ENCODE data around the gene SDHA. TPM values are rescaled to one million over a fixed set of nuclear protein-coding genes. Genes with fewer than 3 reads are reported as not detected.
A peak's percentile ranks its signal among the peaks of the same experiment; 100 is the strongest.

The SDHA gene
- total RNA-seq, 3 donors from 2014 or later, result 73.1 to 120 (median 104) TPM

DNA sequence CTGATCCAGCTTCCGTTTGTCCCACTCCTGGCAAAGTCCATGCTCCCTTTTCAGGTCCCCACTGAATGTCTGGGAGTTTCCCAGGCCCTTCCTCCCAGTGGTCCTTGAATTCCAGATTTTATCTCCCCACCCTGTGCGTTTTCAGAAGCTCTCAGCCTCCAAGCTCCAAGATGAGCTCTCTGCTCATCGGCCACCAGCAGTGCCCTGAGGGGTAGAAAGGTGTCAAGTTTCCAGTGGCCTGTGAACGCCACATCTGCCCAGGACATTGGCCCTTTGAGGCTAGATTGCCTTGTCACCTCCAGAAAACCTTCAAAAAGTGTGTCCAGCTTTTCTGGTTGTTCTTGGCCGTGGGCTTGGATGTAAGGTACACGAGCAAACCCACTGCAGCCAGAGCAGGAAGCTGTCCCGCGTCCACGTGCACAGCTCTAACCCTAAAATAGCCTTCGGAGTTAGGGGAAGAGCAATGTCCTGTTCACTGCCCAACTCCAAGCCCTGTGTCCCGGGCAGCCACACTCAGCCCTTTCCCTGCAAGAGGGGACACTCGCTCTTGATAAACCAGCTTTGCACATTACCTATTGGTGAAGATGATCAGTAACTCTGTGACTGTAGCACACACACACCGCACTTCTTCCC lies 37.7 kb upstream of the SDHA start:
- no peaks in the 10 kb centered on the region for H3K36me3 Mint-ChIP-seq (ENCODE audit: insufficient read depth)
- ATAC-seq (no peak), DNase-seq (no peak)
- no peaks in the 10 kb centered on the region for H3K4me1 Mint-ChIP-seq (ENCODE audit: low read depth)
- no peaks in the 10 kb centered on the region for H3K9me3 Mint-ChIP-seq
- H3K4me3 Mint-ChIP-seq, result no peak overlapping the region
- peaks cover 7% of the 10 kb centered on the region for H3K27me3 Mint-ChIP-seq (ENCODE audit: low read depth)

DNA sequence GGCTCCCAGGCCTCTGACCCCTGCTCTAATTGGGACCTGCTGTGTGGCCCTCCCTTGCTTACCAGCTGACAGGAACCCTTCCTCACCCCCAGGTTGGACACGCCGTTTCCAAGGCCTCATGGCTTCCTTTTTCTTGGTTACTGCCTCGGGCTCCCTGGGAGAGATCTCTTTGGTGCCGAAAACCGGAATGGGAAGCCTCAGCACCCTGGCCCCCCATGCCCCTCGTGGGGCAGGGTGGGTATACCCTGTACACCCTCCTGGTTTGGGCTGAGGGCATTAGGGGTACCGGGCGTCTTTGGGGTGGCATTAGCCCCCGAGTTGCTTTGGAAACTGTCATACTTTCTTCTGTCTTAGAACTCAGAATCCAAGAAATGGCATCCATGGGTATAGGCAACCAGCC lies 37.0 kb upstream of the SDHA start:
- DNase-seq, result no peak
- Mint-ChIP-seq H3K27me3 (ENCODE audit: low read depth) (peaks cover 7% of the 10 kb centered on the region), H3K4me1 (ENCODE audit: low read depth) (no peaks in the 10 kb centered on the region), H3K4me3 (no peak overlapping the region), H3K9me3 (no peaks in the 10 kb centered on the region), H3K36me3 (ENCODE audit: insufficient read depth) (no peaks in the 10 kb centered on the region)
- no peak for ATAC-seq

DNA sequence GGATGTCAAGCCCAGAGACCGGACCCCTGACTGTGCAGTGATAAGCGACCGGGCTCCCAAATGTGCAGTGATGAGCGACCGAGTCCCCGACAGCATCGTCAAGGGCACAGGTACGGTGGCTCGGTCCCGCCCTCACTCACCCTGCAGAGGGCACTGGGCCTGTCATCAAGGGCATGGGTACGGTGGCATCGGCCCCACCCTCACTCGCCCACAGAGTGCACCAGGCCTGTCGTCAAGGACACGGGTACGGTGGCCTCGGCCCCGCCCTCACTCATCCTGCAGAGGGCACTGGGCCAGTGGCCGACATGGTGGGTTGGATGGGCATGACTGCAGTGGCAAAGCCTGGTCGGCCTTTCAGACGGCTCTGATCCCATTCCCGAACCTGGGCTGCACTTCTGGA lies 36.6 kb upstream of the SDHA start:
- DNase-seq (no peak), ATAC-seq (no peak)
- H3K27me3 Mint-ChIP-seq (ENCODE audit: low read depth), result peaks cover 7% of the 10 kb centered on the region
- no peaks in the 10 kb centered on the region for H3K36me3 Mint-ChIP-seq (ENCODE audit: insufficient read depth)
- H3K4me1 Mint-ChIP-seq (ENCODE audit: low read depth), result no peaks in the 10 kb centered on the region
- no peak overlapping the region for H3K4me3 Mint-ChIP-seq
- no peaks in the 10 kb centered on the region for H3K9me3 Mint-ChIP-seq

DNA sequence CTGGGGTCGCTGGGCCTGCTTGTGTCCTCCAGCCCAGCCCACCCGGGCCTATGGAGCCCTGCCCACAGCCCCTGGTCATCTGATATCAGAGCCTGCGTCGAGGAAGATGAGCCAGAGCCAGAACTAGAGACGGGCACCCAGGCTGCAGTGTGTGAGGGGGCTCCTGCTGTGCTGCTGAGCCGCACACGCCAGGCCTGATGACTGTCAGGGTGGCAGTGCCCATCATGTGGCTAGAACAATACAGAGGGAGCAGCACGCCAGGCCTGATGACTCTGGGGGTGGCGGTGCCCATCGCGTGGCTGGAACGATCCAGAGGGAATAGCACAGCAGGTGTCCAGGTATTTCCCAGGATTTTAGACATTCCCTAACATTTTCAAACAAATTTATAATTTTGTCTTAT lies 36.0 kb upstream of the SDHA start:
- Mint-ChIP-seq H3K36me3 (ENCODE audit: insufficient read depth) (no peaks in the 10 kb centered on the region), H3K27me3 (ENCODE audit: low read depth) (peaks cover 7% of the 10 kb centered on the region), H3K9me3 (no peaks in the 10 kb centered on the region), H3K4me3 (no peak overlapping the region), H3K4me1 (ENCODE audit: low read depth) (no peaks in the 10 kb centered on the region)
- ATAC-seq (no peak), DNase-seq (no peak)

DNA sequence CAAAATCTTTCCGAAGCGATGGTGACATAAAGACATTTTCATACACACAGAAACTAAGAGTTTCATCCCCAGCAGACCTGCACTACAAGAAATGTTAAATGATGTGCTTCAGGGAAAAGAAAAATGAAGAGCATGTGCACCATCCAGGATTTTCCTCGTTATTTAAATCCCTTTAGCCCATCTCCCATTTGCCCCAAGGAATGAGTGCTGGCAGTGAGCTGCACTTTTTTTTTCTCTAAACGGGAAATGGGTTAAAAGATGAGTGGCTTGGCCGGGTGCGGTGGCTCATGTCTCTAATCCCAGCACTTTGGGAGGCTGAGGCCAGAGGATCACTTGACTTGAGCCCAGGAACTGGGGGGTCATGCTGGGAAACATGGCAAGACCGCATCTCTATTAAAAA lies 33.6 kb upstream of the SDHA start:
- Mint-ChIP-seq H3K27me3 (ENCODE audit: low read depth) (peaks cover 10% of the 10 kb centered on the region), H3K4me3 (no peak overlapping the region), H3K36me3 (ENCODE audit: insufficient read depth) (no peaks in the 10 kb centered on the region), H3K4me1 (ENCODE audit: low read depth) (peaks cover 4% of the 10 kb centered on the region), H3K9me3 (no peaks in the 10 kb centered on the region)
- ATAC-seq, result no peak
- DNase-seq, result no peak

DNA sequence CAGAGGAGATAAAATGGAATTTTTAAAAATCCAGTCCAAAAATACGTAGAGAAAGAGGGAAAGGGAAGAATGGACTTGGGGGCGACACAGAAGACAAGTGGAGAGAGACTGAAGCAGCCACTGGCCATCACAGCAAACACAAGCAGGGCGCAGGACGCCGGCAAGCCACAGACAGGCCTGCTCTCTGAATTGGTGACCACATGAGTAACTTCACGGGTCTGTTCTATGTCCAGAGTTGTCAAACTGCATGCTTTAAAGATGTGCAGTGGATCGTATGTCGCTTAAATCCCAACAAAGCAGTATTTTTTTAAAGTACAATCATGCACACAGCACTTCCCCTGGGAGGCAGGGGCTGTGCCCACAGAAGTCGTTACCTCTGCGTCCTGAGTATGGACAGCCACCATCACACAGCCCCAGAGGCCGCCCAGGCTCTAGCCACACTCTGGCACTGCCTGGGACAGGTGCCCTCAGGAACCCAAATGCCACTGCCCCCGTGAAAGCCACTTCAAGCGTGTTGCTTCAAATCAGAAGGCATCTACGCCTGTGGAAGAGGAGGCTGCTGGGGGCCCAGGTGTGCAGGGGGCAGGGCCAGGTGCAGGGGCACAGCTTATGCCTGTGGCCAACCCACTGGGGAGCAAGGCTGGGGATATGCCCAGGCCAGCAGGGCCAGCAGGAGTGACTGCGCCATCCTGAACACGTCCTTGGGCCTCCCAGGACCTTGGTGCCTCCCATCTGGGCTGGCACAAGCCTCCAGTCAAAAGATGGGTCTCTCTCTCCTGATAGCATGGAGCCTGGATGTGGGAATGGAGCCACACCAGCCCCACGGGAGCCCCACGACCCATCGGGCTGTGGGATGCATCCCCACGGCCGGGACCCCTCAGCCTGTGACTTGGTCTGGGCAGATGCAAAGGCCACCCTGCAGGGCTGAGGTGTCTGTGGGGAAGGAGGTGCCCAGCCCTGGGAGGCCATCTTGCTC lies 32.7 kb upstream of the SDHA start:
- Mint-ChIP-seq H3K36me3 (ENCODE audit: insufficient read depth) (no peaks in the 10 kb centered on the region), H3K9me3 (no peaks in the 10 kb centered on the region), H3K4me1 (ENCODE audit: low read depth) (peaks cover 4% of the 10 kb centered on the region), H3K4me3 (no peak overlapping the region), H3K27me3 (ENCODE audit: low read depth) (peaks cover 13% of the 10 kb centered on the region)
- no peak for DNase-seq
- no peak for ATAC-seq

DNA sequence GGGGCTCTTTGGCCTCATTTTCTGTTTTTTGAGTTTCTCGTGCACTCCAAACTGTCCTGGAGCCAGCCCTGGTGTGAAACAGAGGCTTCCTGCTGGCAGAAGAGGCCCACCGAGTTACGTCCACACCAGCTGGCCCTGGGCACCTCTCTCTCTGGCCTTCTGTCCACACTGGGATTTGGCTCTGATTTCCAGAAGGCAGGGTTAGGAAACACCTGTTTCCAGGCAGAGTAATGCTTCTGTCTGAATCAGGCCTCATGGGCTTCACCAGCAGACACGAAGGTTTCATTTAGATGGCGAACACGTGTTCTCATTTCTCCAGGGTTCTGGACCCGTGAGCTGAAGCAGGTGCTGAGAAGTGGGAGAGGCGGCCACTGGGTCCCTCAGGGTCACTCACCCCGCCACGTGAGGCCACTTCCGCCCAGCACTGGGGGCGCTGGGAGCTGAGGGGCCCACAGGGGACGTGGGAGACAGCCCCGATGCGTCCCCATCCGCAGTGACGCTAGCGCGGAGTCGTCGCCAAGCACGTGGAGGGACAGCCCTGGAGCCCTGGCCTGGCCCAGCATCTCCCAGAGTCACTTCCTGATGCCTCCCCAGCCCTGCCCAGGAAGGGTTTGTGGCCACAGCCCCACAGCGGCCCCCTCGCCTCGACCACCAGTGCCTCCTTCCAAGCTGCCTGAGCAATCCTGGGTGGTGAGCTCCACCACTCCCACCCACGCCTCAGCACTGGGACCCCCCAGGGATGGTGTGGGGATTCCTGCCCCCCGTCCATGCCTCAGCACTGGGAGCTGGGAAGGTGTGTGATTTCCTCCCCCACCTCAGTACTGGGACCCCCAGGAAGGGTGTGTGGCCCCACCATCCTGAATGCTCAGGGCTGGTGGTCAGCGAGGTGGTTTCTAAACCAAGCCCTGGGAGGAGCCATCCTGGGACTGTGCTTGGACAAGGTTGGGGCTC lies 31.8 kb upstream of the SDHA start:
- Mint-ChIP-seq H3K36me3 (ENCODE audit: insufficient read depth) (no peaks in the 10 kb centered on the region), H3K27me3 (ENCODE audit: low read depth) (peaks cover 12% of the 10 kb centered on the region), H3K4me3 (no peak overlapping the region), H3K9me3 (no peaks in the 10 kb centered on the region), H3K4me1 (ENCODE audit: low read depth) (peaks cover 4% of the 10 kb centered on the region)
- DNase-seq (no peak), ATAC-seq (no peak)

DNA sequence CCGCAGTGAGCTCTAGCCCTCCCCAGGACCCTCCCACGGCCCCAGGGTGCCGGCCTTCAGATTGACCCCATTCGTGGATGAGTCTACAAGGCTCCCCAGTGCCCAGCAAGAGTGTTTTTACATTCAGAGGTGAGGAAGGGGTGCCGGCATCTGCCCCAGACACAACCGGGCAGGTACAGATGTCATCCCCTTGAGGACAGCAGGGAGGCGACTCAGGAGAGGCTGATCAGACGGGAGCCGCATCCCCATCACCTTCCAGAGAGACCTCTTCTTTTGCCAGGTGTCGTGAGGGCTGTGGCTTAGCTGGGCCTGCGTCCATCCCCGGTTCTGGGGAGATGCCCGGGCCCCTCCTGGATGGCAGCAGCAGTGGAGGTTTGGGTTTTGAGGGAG lies 31.1 kb upstream of the SDHA start:
- ATAC-seq (no peak), DNase-seq (no peak)
- no peaks in the 10 kb centered on the region for H3K36me3 Mint-ChIP-seq (ENCODE audit: insufficient read depth)
- no peaks in the 10 kb centered on the region for H3K9me3 Mint-ChIP-seq
- H3K4me1 Mint-ChIP-seq (ENCODE audit: low read depth), result peaks cover 4% of the 10 kb centered on the region
- H3K4me3 Mint-ChIP-seq, result no peak overlapping the region
- H3K27me3 Mint-ChIP-seq (ENCODE audit: low read depth), result peaks cover 12% of the 10 kb centered on the region

DNA sequence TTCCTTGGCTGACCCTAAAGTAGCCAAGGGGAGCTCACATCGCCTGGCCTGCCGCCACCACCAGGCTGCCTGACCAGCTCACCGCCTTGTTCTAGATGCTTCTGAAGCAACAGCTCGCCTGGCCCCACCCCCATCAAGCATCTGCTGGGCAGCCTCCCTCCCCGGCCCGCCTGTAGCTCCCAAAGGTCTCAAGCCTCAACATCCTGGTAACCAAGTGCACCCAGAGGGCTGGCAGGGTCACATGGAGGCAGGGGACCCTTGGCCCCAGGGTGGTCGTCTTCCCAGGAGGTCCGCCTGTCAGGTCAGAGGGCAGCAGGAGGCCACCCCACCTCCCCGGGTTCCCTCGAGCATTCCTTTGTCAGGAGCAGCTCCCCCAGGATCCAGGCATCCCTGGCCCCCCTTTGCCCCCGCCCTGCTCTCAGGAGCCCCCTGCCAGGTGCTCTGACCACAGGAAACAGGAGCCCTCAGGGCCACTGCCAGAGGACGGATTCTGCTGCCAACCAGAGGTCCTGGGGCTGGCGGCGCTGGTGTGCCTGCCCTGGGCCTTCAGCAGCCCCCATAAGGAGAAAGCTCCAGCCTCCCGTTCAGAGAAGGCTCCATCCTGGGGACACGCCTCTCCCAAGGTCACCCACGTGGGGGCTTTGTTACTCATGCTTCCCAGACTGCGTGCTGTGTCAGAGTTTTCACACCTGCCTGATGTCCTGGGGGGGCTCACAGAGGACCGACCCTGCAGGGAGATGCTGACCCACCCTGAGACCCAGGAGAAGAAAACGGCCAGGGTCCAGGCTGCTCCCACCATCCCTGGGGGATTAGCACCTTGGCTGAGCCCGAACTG lies 30.3 kb upstream of the SDHA start:
- Mint-ChIP-seq H3K36me3 (ENCODE audit: insufficient read depth) (no peaks in the 10 kb centered on the region), H3K27me3 (ENCODE audit: low read depth) (peaks cover 17% of the 10 kb centered on the region), H3K4me3 (no peak overlapping the region), H3K4me1 (ENCODE audit: low read depth) (peaks cover 4% of the 10 kb centered on the region), H3K9me3 (no peaks in the 10 kb centered on the region)
- DNase-seq (no peak), ATAC-seq (no peak)

DNA sequence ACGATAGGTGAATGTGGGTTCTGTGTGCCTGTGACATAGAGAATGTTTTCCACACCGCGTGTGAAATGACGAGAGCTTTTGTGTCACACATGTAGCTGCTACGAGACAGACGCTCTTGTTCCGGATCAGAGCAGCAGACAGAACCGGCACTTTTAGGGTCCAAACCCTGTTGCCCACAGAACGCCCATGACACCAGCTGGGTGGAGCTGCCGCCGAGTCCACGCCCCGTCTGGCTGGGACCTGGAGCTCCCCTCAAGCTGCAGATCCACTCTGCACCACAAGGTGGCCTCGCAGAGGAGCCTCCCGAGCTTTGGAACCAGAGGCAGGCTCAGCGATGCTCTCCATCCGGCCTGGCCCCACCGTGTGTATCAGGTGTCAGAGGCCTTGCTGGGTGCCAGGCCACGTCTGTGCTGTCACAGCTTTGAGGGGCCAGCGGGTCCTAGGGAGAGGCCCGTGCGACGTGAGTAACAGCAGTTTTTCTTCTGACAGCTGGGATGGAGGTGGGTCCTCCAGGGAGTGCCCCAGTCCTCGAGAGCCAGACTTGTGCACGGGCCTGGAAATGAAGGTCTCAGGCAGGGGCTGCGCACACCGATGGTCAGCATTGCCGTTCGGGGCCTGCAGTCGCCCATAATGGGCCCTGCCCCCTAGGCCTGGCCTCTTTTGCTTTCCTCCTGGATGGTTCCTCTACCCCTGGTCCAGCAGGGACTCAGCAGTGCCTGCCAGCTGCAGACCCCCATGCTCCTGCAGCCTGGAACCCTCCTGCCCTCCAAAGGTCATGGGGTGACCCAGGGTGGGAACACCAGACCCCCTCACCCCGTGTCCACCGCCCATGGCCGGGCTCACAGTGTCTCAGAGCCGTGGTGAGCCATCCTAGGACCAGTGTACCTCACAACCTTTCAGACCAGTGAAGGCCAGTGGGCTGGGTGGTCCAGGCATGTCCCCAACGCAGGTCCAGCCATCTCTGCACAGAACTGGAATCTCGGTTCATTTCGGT lies 29.3 kb upstream of the SDHA start:
- Mint-ChIP-seq H3K4me1 (ENCODE audit: low read depth) (peaks cover 4% of the 10 kb centered on the region), H3K4me3 (peak overlapping the region; percentile 52), H3K9me3 (no peaks in the 10 kb centered on the region), H3K27me3 (ENCODE audit: low read depth) (peaks cover 17% of the 10 kb centered on the region), H3K36me3 (ENCODE audit: insufficient read depth) (no peaks in the 10 kb centered on the region)
- ATAC-seq (peak; percentile 90 to 93), DNase-seq (peak; percentile 82)

DNA sequence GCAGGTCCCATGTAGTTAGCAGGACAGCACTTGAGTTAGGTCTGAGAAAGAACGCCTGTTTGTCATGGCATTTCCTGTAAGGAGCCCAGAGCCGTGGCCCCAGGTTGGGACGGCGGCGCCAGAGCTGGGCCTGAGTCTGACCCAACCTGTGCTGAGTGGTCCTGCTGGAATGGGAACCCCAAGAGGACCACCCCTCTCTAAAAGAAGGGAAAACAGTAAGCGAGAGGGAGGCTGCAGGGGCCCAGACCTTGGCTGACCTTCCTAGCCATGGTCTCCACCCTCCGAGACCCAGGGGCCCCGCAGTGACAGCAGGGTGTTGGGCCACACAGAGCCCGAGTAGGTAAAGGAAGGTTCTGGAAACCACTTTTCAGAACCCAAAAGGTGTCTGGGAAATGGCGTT lies 28.6 kb upstream of the SDHA start:
- Mint-ChIP-seq H3K27me3 (ENCODE audit: low read depth) (peaks cover 17% of the 10 kb centered on the region), H3K4me3 (no peak overlapping the region), H3K36me3 (ENCODE audit: insufficient read depth) (no peaks in the 10 kb centered on the region), H3K9me3 (no peaks in the 10 kb centered on the region), H3K4me1 (ENCODE audit: low read depth) (peaks cover 4% of the 10 kb centered on the region)
- ATAC-seq (no peak), DNase-seq (no peak)

DNA sequence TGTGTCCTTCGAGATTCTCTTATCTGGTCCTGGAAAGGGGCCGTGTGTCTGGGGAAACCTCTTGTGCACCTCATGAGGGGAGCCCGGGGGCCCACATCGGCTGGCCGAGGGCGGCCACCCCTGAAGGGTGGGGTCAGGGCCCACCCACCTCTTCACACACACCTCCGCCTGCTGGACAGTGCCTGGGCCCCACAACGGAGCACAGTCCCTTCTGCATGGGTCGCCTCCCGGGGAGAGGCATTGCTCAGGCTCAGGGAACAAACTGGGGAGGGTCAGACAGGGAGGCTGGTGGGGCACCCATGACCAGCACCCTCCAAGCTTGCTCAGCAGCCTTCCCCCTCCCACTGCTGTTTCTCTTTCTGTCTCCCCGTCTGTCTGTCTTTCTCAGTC lies 28.1 kb upstream of the SDHA start:
- Mint-ChIP-seq H3K27me3 (ENCODE audit: low read depth) (peaks cover 17% of the 10 kb centered on the region), H3K4me1 (ENCODE audit: low read depth) (peaks cover 4% of the 10 kb centered on the region), H3K4me3 (no peak overlapping the region), H3K9me3 (no peaks in the 10 kb centered on the region), H3K36me3 (ENCODE audit: insufficient read depth) (no peaks in the 10 kb centered on the region)
- ATAC-seq (peak in 1 of 2 donors; percentile 34), DNase-seq (no peak)

Measured in activated T-cell treated with anti-CD3 and anti-CD28 coated beads, Interleukin-2, amount 50 U/mL, for 4 hours (primary cell).